Keratinocyte (primary cell): ENCODE measurements around the gene DYRK2. TPM values are rescaled to one million over a fixed set of nuclear protein-coding genes. Genes with fewer than 3 reads are reported as not detected.

Source experiments
- DNase-seq: peaks from one replicate; pipeline ENCODE4 v3.0.0-alpha.2; 2011; ENCODE audit warnings: low read depth, missing footprints, low spot score
- FAIRE-seq: peaks from 2 replicates; lab custom pipeline; 2011; peaks lifted over from hg19 to GRCh38; lab: Jason Lieb, UNC
- H2AFZ ChIP-seq: 2 replicates; pipeline ENCODE4 v1.6.0; 2012; ENCODE audit warnings: low read length, control low read depth, inconsistent platforms; ENCODE audit not compliant: control insufficient read depth
- H3K27ac ChIP-seq: 2 replicates; pipeline ENCODE4 v1.5.1; 2011; ENCODE audit warnings: low read length; ENCODE audit not compliant: control insufficient read depth, insufficient read depth
- H3K27me3 ChIP-seq: 3 replicates; pipeline ENCODE4 v1.6.0; 2011; ENCODE audit warnings: low read length; ENCODE audit not compliant: control insufficient read depth, insufficient read depth; ENCODE audit errors: extremely low read depth
- H3K36me3 ChIP-seq, 2 experiments: 2 replicates in 1 of 2; 3 replicates in 1 of 2; pipeline ENCODE4 v1.5.1; 2011; ENCODE audit warnings: low read length in 2 of 2, mild to moderate bottlenecking in 1 of 2; ENCODE audit not compliant: control insufficient read depth in 2 of 2, insufficient read depth in 2 of 2; ENCODE audit errors: extremely low read depth in 1 of 2
- H3K4me1 ChIP-seq: 3 replicates; pipeline ENCODE4 v1.5.1; 2011; ENCODE audit warnings: low read length; ENCODE audit not compliant: control insufficient read depth, insufficient read depth; ENCODE audit errors: extremely low read depth
- H3K4me2 ChIP-seq: 3 replicates; pipeline ENCODE4 v1.6.0; 2011; ENCODE audit warnings: low read depth, low read length; ENCODE audit not compliant: control insufficient read depth, insufficient read depth; ENCODE audit errors: extremely low read depth
- H3K4me3 ChIP-seq, 3 experiments: fragments of 200-600 bp in 1 of 3; sonication (generic) in 1 of 3; 2 replicates in 2 of 3; 3 replicates in 1 of 3; pipeline ENCODE4 v1.5.1; 2011 to 2016; ENCODE audit warnings: low read length in 3 of 3, mild to moderate bottlenecking in 3 of 3, control low read depth in 2 of 3, inconsistent platforms in 1 of 3, low read depth in 1 of 3, mixed read lengths in 1 of 3, mixed run types in 1 of 3, moderate library complexity in 1 of 3; ENCODE audit not compliant: control insufficient read depth in 2 of 3, insufficient read depth in 2 of 3; ENCODE audit errors: extremely low read depth in 1 of 3
- H3K79me2 ChIP-seq: 2 replicates; pipeline ENCODE4 v1.6.0; 2012; ENCODE audit warnings: low read length; ENCODE audit not compliant: control insufficient read depth, insufficient read depth
- H3K9ac ChIP-seq: 3 replicates; pipeline ENCODE4 v1.6.0; 2011; ENCODE audit warnings: low read length; ENCODE audit not compliant: control insufficient read depth, insufficient read depth; ENCODE audit errors: extremely low read depth
- H3K9me1 ChIP-seq: 3 replicates; pipeline ENCODE4 v1.6.0; 2011; ENCODE audit warnings: low read length; ENCODE audit not compliant: control insufficient read depth, insufficient read depth; ENCODE audit errors: extremely low read depth
- H3K9me3 ChIP-seq: 2 replicates; pipeline ENCODE4 v1.5.1; 2012; ENCODE audit warnings: low read depth, low read length; ENCODE audit not compliant: control insufficient read depth
- H4K20me1 ChIP-seq: 3 replicates; pipeline ENCODE4 v1.6.0; 2011; ENCODE audit warnings: low read length; ENCODE audit not compliant: control insufficient read depth, insufficient read depth; ENCODE audit errors: extremely low read depth
- CTCF ChIP-seq, 3 experiments: IDR thresholded peaks in 1 of 3; conservative IDR thresholded peaks in 1 of 3; optimal IDR thresholded peaks in 1 of 3; 2 replicates in 2 of 3; 3 replicates in 1 of 3; pipeline versions ENCODE3 to v1.5.1; 2011; ENCODE audit warnings: low read length in 3 of 3, mild to moderate bottlenecking in 3 of 3, moderate library complexity in 2 of 3, control low read depth in 1 of 3, inconsistent platforms in 1 of 3; ENCODE audit not compliant: insufficient read depth in 2 of 3; ENCODE audit errors: extremely low read depth in 1 of 3
- EZH2 ChIP-seq: IDR thresholded peaks from one replicate; pipeline ENCODE4 v1.6.1; 2012; ENCODE audit warnings: inconsistent platforms, mild to moderate bottlenecking, low read length, moderate library complexity
- dilution Hi-C: fragments of 300-500 bp; cut with MboI; formaldehyde crosslinking; loops from one replicate; pipeline ENCODE4 v1.7.0; 2020; ENCODE audit warnings: low sequenced_read_pairs; ENCODE audit not compliant: extremely low pct_ligation_motif_present
- polyA plus RNA-seq, 5 experiments: library from polyadenylated mRNA; depleted of rRNA in 3 of 5; stranded (reverse) in 3 of 5; stranded (forward) in 1 of 5; unstranded in 1 of 5; fragments of >200 nt; gene quantifications; 1 replicate in 1 of 5; 2 replicates in 3 of 5; 3 replicates in 1 of 5; pipeline versions ENCODE4 v1.2.1 to v1.2.3, GENCODE V29; 2011 to 2012; ENCODE audit warnings: missing spikeins in 2 of 5, low read depth in 1 of 5, low replicate concordance in 1 of 5

The DYRK2 gene
- polyA plus RNA-seq, 1 donor (not counting 4 experiments of a cell fraction or from before 2014, with no cell fraction given), result 22.7 TPM

GRCh38 chr12:67630373-67631088 is 18.0 kb upstream of the DYRK2 start:
- Histone ChIP-seq H3K4me3 (no peak overlapping the region), H3K9me1 (no peaks in the 10 kb centered on the region), H3K36me3 (no peaks in the 10 kb centered on the region), H3K9ac (no peak overlapping the region), H3K4me1 (no peaks in the 10 kb centered on the region), H3K4me2 (no peak overlapping the region), H3K27me3 (no peaks in the 10 kb centered on the region), H4K20me1 (no peaks in the 10 kb centered on the region), H3K79me2 (no peaks in the 10 kb centered on the region), H3K9me3 (no peaks in the 10 kb centered on the region), H3K27ac (no peak overlapping the region), H2AFZ (no peak overlapping the region)
- TF ChIP-seq EZH2, result no peak
- no peak for TF ChIP-seq CTCF (optimal IDR thresholded peaks at IDR 0.05 in 1 of 3, IDR thresholded peaks at IDR 0.05 in 1 of 3, conservative IDR thresholded peaks at IDR 0.05 in 1 of 3; ENCODE audit: extremely low read depth in 1 of 3, insufficient read depth in 2 of 3, low read length in 3 of 3)
- FAIRE-seq, result no peak
- dilution Hi-C loops, result no loop called here
- no peak for DNase-seq

- TF ChIP-seq CTCF (optimal IDR thresholded peaks at IDR 0.05 in 1 of 3, IDR thresholded peaks at IDR 0.05 in 1 of 3, conservative IDR thresholded peaks at IDR 0.05 in 1 of 3; ENCODE audit: extremely low read depth in 1 of 3, insufficient read depth in 2 of 3, low read length in 3 of 3), result no peak
- TF ChIP-seq EZH2, result no peak
- no peak for DNase-seq
- Histone ChIP-seq H3K27ac (no peak overlapping the region), H3K4me2 (no peak overlapping the region), H3K4me1 (no peaks in the 10 kb centered on the region), H3K9me1 (no peaks in the 10 kb centered on the region), H2AFZ (no peak overlapping the region), H3K79me2 (no peaks in the 10 kb centered on the region), H3K4me3 (no peak overlapping the region), H3K36me3 (no peaks in the 10 kb centered on the region), H3K9ac (no peak overlapping the region), H3K9me3 (no peaks in the 10 kb centered on the region), H3K27me3 (no peaks in the 10 kb centered on the region), H4K20me1 (no peaks in the 10 kb centered on the region)
- FAIRE-seq, result no peak
- dilution Hi-C loops, result no loop called here
These were observed 16.5 kb upstream of the DYRK2 start for GRCh38 chr12:67632005-67632404.
